Gastrocnemius medialis (tissue), 4 donors: Measurements from ENCODE around the gene LPO.

Source experiments
- CTCF ChIP-seq, 5 experiments: fragments of 450-650 bp in 3 of 5; fragments of 200-600 bp in 2 of 5; sonication (generic) in 2 of 5; IDR thresholded peaks in 4 of 5; conservative IDR thresholded peaks in 1 of 5; 1 replicate in 4 of 5; 2 replicates in 1 of 5; pipeline ENCODE4 v1.5.1; 2016 to 2019; ENCODE audit warnings: antibody characterized with exemption in 5 of 5, mild to moderate bottlenecking in 3 of 5, moderate library complexity in 3 of 5
- POLR2A ChIP-seq, 2 donors: fragments of 450-650 bp; IDR thresholded peaks; one replicate each; pipeline ENCODE4 v1.6.1; 2017; ENCODE audit warnings: antibody characterized with exemption in 2 of 2, mild to moderate bottlenecking in 2 of 2, moderate library complexity in 2 of 2

- TF ChIP-seq CTCF (IDR thresholded peaks at IDR 0.05 in 4 of 5, conservative IDR thresholded peaks at IDR 0.05 in 1 of 5): no peak
- TF ChIP-seq POLR2A (IDR thresholded peaks at IDR 0.05): no peak
Measured at GRCh38 chr17:58302919-58303585, 64.7 kb downstream of the LPO start.
